HCT116 (cell line): ENCODE data around the gene DAGLB.

Experiments
- CBX3 ChIP-seq: IDR thresholded peaks from 2 replicates; pipeline ENCODE4 v1.6.1; 2012; ENCODE audit warnings: low read depth
- EZH2phosphoT487 ChIP-seq: fragments of 200-600 bp; IDR thresholded peaks from 2 replicates; pipeline ENCODE4 v1.6.1; 2018; ENCODE audit warnings: antibody characterized with exemption, borderline replicate concordance
- POLR2A ChIP-seq: IDR thresholded peaks from 2 replicates; pipeline ENCODE4 v1.7.0; 2011; ENCODE audit warnings: borderline replicate concordance; ENCODE audit not compliant: insufficient read depth, insufficient read length; ENCODE audit errors: extremely low read depth
- POLR2AphosphoS5 ChIP-seq: IDR thresholded peaks from 2 replicates; pipeline ENCODE4 v1.6.1; 2011; ENCODE audit warnings: mild to moderate bottlenecking, low read depth, low read length, moderate library complexity
- TCF7L2 ChIP-seq: IDR thresholded peaks from 2 replicates; pipeline ENCODE4 v1.7.0; 2011; ENCODE audit warnings: borderline replicate concordance, inconsistent platforms; ENCODE audit not compliant: insufficient read depth, insufficient read length; ENCODE audit errors: extremely low read depth
- TF ChIP-seq, protein P1 (sequence below), 3 experiments: fragments of 200-600 bp in 1 of 3; sonication (generic) in 1 of 3; IDR thresholded peaks in 2 of 3; conservative IDR thresholded peaks in 1 of 3; 2 replicates each; pipeline ENCODE4 v1.5.1; 2012 to 2017; ENCODE audit warnings: low read depth in 2 of 3, low read length in 2 of 3, antibody characterized with exemption in 1 of 3, borderline replicate concordance in 1 of 3, control low read depth in 1 of 3, mild to moderate bottlenecking in 1 of 3, mixed read lengths in 1 of 3, mixed run types in 1 of 3, moderate library complexity in 1 of 3; ENCODE audit not compliant: insufficient read depth in 1 of 3

GRCh38 chr7:6461946-6462550 is 14.3 kb upstream of the DAGLB start:
- TF ChIP-seq EZH2phosphoT487 (no peak), POLR2A (no peak), CBX3 (no peak), POLR2AphosphoS5 (no peak), TCF7L2 (no peak)
- TF ChIP-seq, protein P1, sequence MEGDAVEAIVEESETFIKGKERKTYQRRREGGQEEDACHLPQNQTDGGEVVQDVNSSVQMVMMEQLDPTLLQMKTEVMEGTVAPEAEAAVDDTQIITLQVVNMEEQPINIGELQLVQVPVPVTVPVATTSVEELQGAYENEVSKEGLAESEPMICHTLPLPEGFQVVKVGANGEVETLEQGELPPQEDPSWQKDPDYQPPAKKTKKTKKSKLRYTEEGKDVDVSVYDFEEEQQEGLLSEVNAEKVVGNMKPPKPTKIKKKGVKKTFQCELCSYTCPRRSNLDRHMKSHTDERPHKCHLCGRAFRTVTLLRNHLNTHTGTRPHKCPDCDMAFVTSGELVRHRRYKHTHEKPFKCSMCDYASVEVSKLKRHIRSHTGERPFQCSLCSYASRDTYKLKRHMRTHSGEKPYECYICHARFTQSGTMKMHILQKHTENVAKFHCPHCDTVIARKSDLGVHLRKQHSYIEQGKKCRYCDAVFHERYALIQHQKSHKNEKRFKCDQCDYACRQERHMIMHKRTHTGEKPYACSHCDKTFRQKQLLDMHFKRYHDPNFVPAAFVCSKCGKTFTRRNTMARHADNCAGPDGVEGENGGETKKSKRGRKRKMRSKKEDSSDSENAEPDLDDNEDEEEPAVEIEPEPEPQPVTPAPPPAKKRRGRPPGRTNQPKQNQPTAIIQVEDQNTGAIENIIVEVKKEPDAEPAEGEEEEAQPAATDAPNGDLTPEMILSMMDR (IDR thresholded peaks at IDR 0.05 in 2 of 3, conservative IDR thresholded peaks at IDR 0.05 in 1 of 3; ENCODE audit: borderline replicate concordance in 1 of 3, insufficient read depth in 1 of 3, low read depth in 2 of 3, low read length in 2 of 3), result no peak
